Sigmoid colon (tissue), 7 donors: ENCODE results near the gene MARVELD2. TPM values are rescaled to one million over a fixed set of nuclear protein-coding genes. Genes with fewer than 3 reads are reported as not detected.

ENCODE experiments used
- DNase-seq: peaks from one replicate; pipeline ENCODE4 v3.0.0-alpha.2; 2019
- H3K27ac ChIP-seq, 4 donors: fragments of 200-600 bp; sonication (generic); one replicate each; pipeline ENCODE4 v1.5.1; 2016 to 2019; ENCODE audit warnings: mild to moderate bottlenecking in 1 of 4
- H3K27me3 ChIP-seq, 3 donors: fragments of 200-600 bp; sonication (generic); one replicate each; pipeline ENCODE4 v1.5.1; 2019; ENCODE audit warnings: mild to moderate bottlenecking in 1 of 3
- H3K36me3 ChIP-seq, 4 donors: fragments of 200-600 bp; sonication (generic); one replicate each; pipeline ENCODE4 v1.5.1; 2016 to 2019
- H3K4me1 ChIP-seq, 4 donors: fragments of 200-600 bp; sonication (generic); one replicate each; pipeline ENCODE4 v1.5.1; 2017 to 2019
- H3K4me3 ChIP-seq, 4 donors: fragments of 200-600 bp; sonication (generic); one replicate each; pipeline ENCODE4 v1.5.1; 2017 to 2019; ENCODE audit warnings: mild to moderate bottlenecking in 2 of 4, moderate library complexity in 1 of 4
- H3K9me3 ChIP-seq, 4 donors: fragments of 200-600 bp in 3 of 4; sonication (generic) in 3 of 4; one replicate each; pipeline versions ENCODE4 v1.5.1 to v1.6.1; 2013 to 2019
- EP300 ChIP-seq, 4 donors: sonication (generic); formaldehyde crosslinking; IDR thresholded peaks; one replicate each; pipeline ENCODE4 v1.6.1; 2017; ENCODE audit warnings: antibody characterized with exemption in 4 of 4
- POLR2A ChIP-seq, 2 donors: fragments of 450-650 bp; IDR thresholded peaks; one replicate each; pipeline ENCODE4 v1.6.1; 2016; ENCODE audit warnings: antibody characterized with exemption in 2 of 2, mild to moderate bottlenecking in 2 of 2, moderate library complexity in 2 of 2
- POLR2AphosphoS5 ChIP-seq, 4 donors: sonication (generic); formaldehyde crosslinking; IDR thresholded peaks; one replicate each; pipeline ENCODE4 v1.6.1; 2017; ENCODE audit warnings: antibody characterized with exemption in 4 of 4
- WGBS, 2 donors: extraction: QIAGEN DNeasy Blood & Tissue Kit; methylation state at CpG; one replicate each; pipeline ENCODE4 v1.1.7; 2013; 5-methylcytosine and 5-hydroxymethylcytosine counted together
- intact Hi-C: fragments of 100-400 bp; cut with DNase I; formaldehyde crosslinking; loops from one replicate; pipeline ENCODE4 v1.15.1; 2023
- polyA plus RNA-seq, 3 donors: library from polyadenylated mRNA; stranded (reverse); fragments of 200-250 nt; gene quantifications; one replicate each; pipeline ENCODE4 v1.2.3, GENCODE V29; 2013
- total RNA-seq, 4 donors: library from RNA; depleted of rRNA; stranded (reverse); fragments of >200 nt; gene quantifications; one replicate each; pipeline ENCODE4 v1.1.0, GENCODE V29; 2016
- TF ChIP-seq, protein P1 (sequence below), 4 experiments: fragments of 450-650 bp in 3 of 4; fragments of 200-600 bp in 1 of 4; IDR thresholded peaks; one replicate each; pipeline ENCODE4 v1.5.1; 2016 to 2019; ENCODE audit warnings: antibody characterized with exemption in 4 of 4, mild to moderate bottlenecking in 3 of 4, moderate library complexity in 2 of 4
- donor health status: healthy with polysubstance abuse.
- donor health status: Bipolar disorder and iron deficiency.
- donor health status: healthy.

The MARVELD2 gene
- total and polyA plus RNA-seq, 7 donors, result 0.28 to 9.7 (median 2.3) TPM; not detected in 1

DNA sequence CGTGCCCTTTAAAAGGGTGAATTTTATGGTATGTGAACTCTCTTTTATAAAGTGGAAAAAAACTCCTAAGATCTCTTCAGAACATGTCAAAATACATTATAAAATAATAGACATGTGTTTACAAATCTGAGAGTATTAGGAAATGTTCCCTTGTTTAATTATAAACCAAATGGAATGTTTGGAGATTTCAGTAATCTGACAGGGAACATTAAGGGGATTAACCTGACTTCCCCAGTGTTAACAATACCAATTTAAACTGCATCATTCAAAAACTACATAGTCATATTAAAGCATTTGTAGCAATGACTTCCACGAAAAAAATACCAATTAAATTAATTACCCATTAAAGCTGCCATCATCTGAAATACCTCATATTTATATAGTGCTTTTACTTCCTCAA lies 76.1 kb downstream of the MARVELD2 start:
- intact Hi-C loops, result no loop called here
- H3K27ac ChIP-seq, result no peak overlapping the region
- WGBS, 2 donors, result 62 to 67% methylated on average over 2 of the region's 2 CpGs
- H3K4me1 ChIP-seq, result peaks cover 0 to 21% (median 20%) of the 10 kb centered on the region in 4 donors
- no peak for DNase-seq
- no peak overlapping the region for H3K4me3 ChIP-seq
- no peaks in the 10 kb centered on the region for H3K9me3 ChIP-seq
- no peaks in the 10 kb centered on the region for H3K36me3 ChIP-seq
- TF ChIP-seq EP300 (IDR thresholded peaks at IDR 0.05) (no peak), POLR2AphosphoS5 (IDR thresholded peaks at IDR 0.05) (no peak), POLR2A (IDR thresholded peaks at IDR 0.05) (no peak)
- TF ChIP-seq, protein P1, sequence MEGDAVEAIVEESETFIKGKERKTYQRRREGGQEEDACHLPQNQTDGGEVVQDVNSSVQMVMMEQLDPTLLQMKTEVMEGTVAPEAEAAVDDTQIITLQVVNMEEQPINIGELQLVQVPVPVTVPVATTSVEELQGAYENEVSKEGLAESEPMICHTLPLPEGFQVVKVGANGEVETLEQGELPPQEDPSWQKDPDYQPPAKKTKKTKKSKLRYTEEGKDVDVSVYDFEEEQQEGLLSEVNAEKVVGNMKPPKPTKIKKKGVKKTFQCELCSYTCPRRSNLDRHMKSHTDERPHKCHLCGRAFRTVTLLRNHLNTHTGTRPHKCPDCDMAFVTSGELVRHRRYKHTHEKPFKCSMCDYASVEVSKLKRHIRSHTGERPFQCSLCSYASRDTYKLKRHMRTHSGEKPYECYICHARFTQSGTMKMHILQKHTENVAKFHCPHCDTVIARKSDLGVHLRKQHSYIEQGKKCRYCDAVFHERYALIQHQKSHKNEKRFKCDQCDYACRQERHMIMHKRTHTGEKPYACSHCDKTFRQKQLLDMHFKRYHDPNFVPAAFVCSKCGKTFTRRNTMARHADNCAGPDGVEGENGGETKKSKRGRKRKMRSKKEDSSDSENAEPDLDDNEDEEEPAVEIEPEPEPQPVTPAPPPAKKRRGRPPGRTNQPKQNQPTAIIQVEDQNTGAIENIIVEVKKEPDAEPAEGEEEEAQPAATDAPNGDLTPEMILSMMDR (IDR thresholded peaks at IDR 0.05), result no peak
- H3K27me3 ChIP-seq, result peaks cover 21 to 49% (median 22%) of the 10 kb centered on the region in 3 donors

DNA sequence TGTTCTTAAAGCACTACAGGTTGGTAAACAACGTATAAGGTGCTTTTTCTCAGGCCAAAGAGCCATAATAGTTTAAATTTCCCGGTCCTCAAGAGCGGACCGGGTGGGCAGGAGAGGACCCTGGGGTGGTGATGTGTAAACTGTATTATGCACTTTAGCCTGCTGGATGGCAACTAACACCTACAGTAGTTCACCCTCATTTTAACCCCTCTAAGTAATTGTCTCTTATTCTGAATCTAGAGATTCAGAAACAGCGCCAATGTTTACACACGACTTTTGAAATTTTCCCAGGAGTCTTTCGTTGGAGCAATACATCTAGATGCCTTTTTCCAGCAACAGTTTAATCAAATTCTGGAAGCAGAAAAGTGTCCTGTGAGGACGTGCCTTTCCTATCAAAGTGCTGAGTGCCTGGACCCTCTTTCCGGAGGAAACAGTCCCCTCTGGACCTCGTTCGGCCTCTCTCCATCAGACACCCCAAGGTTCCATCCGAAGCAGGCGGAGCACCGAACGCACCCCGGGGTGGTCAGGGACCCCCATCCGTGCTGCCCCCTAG lies 77.0 kb downstream of the MARVELD2 start:
- DNase-seq, result no peak
- 3 to 16% methylated on average over 17 of the region's 17 CpGs for WGBS, 2 donors
- Histone ChIP-seq H3K27me3 (peaks cover 21 to 57% (median 22%) of the 10 kb centered on the region in 3 donors), H3K27ac (peak overlapping the region in 1 of 4 donors; percentile 39), H3K4me3 (peak overlapping the region in 3 of 4 donors; percentile 48 to 58 (median 54)), H3K9me3 (no peaks in the 10 kb centered on the region), H3K36me3 (no peaks in the 10 kb centered on the region), H3K4me1 (peaks cover 0 to 21% (median 20%) of the 10 kb centered on the region in 4 donors)
- intact Hi-C loops, result no loop called here
- TF ChIP-seq POLR2AphosphoS5 (IDR thresholded peaks at IDR 0.05), result no peak
- TF ChIP-seq POLR2A (IDR thresholded peaks at IDR 0.05), result no peak
- TF ChIP-seq EP300 (IDR thresholded peaks at IDR 0.05), result no peak
- TF ChIP-seq, protein P1 (IDR thresholded peaks at IDR 0.05), result no peak

- Histone ChIP-seq H3K4me1 (peaks cover 0 to 21% (median 20%) of the 10 kb centered on the region in 4 donors), H3K4me3 (peak within 1 kb of the TSS; percentile 20 to 58 (median 51)), H3K36me3 (no peaks in the 10 kb centered on the region), H3K9me3 (no peaks in the 10 kb centered on the region), H3K27me3 (peaks cover 21 to 62% (median 22%) of the 10 kb centered on the region in 3 donors), H3K27ac (peak within 1 kb of the TSS in 2 of 4 donors; percentile 25 to 39)
- DNase-seq, result no peak
- TF ChIP-seq EP300 (IDR thresholded peaks at IDR 0.05) (no peak), POLR2AphosphoS5 (IDR thresholded peaks at IDR 0.05) (peak in 1 of 4 donors; percentile 29), POLR2A (IDR thresholded peaks at IDR 0.05) (peak in 1 of 2 donors; percentile 61)
- WGBS, 2 donors, result 1% methylated on average over 56 of the region's 56 CpGs
- intact Hi-C loops, result no loop called here
Observed at GRCh38 chr5:69492391-69492922, 77.5 kb downstream of the MARVELD2 start, which contains the start of gene OCLN. TSS of gene OCLN (plus strand) at chr5:69492790. CDS start at chr5:69504245, 11,455 bp downstream.

DNA sequence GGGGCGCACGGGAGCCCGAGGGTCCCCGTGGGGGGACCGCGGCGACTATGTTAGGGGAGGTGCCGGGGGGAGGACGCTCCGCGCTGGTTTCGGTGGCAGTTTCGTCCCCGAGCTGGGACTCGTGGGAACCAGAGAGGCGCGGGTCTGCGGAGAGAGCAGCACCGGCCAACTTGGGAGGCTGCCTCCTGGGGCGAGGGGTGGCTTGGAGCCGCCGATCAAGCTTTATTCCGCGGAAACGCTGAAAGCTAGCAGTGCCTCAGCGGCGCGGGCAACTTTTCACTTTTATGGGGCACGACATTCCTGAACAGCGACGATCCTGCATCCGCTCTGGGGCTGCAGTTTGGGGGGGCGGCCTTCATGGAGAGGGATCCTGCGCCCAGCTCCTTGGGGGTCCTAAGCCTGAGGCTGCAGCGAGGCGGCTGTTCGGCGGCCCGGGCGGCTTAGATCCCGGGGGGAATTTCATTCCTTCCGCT lies 78.0 kb downstream of the MARVELD2 start:
- H3K4me3 ChIP-seq, result peak overlapping the region; percentile 20 to 58 (median 51)
- DNase-seq, result no peak
- H3K4me1 ChIP-seq, result peaks cover 0 to 21% (median 20%) of the 10 kb centered on the region in 4 donors
- no peaks in the 10 kb centered on the region for H3K36me3 ChIP-seq
- intact Hi-C loops, result no loop called here
- peaks cover 21 to 65% (median 22%) of the 10 kb centered on the region in 3 donors for H3K27me3 ChIP-seq
- no peaks in the 10 kb centered on the region for H3K9me3 ChIP-seq
- 0 to 1% methylated on average over 42 of the region's 42 CpGs for WGBS, 2 donors
- TF ChIP-seq, protein P1 (IDR thresholded peaks at IDR 0.05), result no peak
- TF ChIP-seq EP300 (IDR thresholded peaks at IDR 0.05), result no peak
- TF ChIP-seq POLR2AphosphoS5 (IDR thresholded peaks at IDR 0.05), result no peak
- no peak for TF ChIP-seq POLR2A (IDR thresholded peaks at IDR 0.05)
- H3K27ac ChIP-seq, result peak overlapping the region in 2 of 4 donors; percentile 10 to 25
